Amniotic stem cell (primary cell): Measurements from ENCODE around the gene C1QTNF6.

ENCODE experiments used
- DNase-seq: peaks from one replicate; lab custom pipeline; 2025; lab: John Stamatoyannopoulos, UW

The C1QTNF6 gene

DNA sequence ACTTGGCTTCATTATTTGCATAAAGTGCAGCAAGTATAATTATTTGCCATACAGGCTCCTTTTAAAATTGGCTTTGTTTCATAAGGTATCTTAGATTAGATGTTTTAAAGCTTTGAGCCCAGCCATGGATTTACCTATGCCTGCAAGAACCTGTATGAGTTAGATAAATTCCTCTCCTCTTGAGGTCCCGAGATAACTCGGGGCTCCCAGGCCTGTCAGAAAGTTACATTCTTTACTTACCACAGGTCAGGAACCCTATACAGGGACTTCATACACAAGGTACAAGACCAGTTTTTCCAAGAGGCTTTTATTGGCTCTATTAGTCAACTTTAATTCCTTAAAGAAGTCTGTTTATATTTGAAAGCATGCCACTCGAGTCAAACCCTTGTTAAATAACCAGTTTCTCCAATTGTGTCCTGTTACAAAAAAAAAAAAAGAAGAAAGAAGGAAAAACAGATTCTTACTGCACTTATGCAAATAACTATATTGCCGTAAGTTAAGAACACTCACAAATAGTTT lies 2.3 kb upstream of the C1QTNF6 start:
- no peak for DNase-seq

DNA sequence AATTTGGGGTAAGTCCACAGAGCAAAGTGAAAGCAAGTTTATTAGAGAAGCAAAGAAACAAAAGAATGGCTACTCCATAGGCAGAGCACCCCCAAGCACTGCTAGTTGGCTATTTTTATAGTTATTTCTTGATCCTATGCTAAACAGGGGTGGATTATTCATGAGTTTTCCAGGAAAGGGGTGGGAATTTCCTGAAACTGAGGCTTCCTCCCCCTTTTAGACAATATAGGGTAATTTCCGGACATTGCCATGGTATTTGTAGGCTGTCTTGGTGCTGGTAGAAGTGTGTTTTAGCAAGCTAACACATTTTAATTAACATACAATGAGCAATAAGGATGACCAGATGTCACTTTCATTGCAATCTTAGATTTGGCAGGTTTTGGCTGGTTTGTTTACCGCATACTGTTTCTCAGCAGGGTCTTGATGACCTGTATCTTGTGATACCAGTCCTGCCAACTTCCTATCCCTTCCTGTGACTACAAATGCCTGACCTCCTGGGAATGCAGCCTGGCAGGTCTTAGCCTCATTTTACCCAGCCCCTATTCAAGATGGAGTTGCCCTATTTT lies 937 bp upstream of the C1QTNF6 start:
- DNase-seq = no peak

DNA sequence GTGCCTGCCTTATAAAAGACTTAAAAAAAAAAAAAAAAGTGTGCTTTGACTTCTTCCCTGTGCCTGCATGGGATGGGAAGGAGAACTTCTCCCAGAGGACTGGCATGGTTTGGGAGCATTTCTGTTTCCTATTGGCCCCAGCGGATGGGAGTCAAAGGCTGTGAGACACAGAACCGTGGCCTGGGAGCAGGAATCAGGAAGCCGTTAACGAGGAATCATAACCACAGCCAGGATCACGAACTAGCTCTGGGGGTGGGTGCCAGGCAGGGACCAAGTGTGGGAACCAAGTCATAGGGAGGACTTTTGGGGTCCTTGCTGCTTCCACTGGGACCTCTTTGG lies 526 bp downstream of the C1QTNF6 start:
- DNase-seq = no peak

DNA sequence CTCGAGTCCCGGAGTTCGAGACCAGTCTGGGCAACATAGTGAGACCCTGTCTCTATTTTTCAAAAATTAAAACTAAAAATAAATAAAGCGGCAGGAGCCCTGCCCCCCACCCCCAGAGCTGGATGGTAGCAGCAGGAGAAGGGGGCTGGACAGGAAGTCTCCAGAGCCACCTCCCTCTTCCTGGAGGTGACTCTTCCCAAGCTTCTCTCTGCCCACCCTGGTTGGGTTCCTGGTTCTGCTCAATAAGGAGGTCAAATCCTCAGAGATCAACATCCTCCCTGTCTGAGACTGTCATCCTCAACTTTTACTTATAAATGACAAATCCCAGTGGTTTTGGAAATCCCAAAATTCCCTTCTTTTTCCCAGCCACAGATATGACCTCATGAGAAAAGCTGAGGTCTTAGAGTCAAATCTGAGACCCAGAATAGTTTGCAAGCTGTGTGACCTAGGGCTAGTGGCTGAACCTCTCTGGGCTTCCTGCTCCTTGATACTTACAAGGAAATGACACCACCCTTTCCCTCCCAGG lies 987 bp downstream of the C1QTNF6 start:
- DNase-seq = no peak

DNA sequence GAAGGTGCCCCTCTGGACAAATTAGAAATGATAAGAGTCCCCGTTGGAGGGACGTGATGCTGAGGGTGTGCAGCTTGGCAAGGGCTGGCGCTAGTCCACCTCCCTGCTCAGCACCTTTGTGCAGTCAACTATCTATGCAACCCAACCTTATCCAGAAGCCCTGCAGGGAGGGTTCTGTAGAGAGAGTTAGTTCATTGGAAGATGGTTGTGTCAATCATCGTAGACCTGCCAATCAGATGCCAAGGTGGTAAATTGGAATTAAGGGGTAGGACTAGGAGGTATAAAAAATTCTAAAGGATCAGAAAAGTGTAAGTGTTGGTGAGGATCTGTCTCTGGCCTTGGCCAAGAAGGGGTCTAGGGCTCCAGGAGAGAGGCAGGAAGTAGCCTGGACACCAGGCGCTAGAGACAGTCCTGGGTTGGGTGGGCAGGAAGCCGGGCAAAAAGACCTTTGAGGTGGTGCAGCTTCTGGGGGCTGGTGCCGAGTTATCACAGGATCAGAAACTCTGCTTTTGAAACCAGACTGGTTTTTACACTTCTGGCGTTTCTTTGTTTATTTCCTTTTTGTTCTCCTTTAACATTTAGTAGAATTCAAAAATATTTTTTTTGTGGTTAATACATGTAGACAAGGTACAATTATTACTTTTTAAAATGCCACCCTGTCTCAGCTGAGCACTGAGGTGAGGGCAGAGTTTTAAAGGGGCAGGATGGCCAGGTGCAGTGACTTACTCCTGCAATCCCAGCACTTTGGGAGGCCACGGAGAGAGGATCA lies 1.6 kb downstream of the C1QTNF6 start:
- no peak for DNase-seq

DNA sequence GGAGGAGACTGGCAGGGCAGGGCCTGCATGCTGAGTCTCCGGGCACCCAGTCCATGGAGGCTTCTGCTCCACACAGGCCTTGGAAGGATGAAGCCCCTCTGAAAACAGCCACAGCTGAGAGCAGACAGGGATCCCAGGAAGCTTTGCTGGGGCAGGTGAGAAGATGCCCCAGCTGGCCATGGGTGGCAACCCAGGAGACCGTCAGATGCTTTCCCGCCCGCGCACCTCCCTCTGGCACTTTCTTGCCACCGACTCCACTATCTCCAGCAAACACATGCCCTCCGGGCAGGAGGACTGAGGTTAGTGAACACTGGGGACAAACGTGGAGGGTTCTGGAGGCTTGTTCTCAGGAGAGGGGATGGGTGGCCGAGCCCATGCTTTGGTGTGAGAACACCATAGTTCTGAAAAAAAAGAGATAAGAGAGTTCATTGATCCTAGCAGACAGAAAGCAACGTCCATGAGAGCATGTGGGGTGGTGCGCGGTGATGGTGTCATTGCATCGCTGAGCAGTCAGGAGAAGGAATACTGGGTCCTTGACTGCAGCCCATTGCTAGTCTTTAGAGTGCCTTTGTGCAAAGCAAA lies 2.3 kb downstream of the C1QTNF6 start:
- DNase-seq = no peak

DNA sequence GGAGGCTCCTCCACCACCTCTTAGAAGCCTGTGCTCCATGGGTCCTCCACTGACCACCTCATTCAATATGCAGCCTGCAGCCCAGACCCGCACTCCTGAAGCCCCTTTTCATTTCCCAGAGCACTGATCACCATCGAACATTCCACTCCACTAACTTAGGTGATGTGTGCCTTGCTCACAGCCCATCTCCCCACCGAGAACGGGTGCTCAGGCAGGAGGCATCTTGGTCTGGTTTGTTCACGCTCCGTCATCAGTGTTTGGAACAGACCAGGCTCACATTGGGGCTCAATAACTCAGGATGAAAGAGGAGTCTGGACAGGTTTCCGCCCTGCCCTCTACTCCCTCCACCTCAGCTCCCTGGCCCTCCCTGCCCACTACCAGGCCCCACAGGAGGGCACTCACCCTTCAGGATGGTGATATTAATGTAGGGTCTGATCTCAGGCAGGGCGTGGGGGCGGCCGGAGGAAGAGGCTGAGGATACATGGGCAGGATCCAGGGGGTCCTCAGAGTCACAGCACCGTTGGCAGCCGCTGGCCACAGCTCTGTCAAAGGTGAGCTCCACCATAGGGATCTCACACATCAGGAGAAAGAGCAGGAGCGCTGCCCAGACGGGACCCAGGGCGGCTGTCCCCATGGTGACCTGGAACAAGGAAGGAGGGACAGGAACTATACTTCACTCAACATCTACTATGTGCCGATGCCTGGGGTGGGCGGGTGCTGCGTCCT lies 3.1 kb downstream of the C1QTNF6 start:
- no peak for DNase-seq

DNA sequence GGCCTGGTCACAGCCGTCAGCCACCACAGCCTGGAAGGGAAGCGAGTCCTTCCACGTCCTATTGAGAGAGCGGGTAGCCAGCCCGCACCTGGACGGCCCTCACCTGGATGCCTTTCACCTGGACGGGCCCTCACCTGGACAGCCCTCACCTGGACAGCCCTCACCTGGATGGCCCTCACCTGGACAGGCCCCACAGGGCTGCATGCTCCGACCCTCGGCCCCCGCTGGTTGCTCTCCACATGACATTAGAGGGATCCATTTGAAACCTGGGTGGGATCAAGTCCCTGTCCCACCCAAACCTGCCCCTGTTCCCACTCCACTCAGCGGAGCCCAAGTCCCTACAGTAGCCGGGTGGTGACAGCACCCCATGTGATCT lies 3.7 kb downstream of the C1QTNF6 start:
- no peak for DNase-seq

DNA sequence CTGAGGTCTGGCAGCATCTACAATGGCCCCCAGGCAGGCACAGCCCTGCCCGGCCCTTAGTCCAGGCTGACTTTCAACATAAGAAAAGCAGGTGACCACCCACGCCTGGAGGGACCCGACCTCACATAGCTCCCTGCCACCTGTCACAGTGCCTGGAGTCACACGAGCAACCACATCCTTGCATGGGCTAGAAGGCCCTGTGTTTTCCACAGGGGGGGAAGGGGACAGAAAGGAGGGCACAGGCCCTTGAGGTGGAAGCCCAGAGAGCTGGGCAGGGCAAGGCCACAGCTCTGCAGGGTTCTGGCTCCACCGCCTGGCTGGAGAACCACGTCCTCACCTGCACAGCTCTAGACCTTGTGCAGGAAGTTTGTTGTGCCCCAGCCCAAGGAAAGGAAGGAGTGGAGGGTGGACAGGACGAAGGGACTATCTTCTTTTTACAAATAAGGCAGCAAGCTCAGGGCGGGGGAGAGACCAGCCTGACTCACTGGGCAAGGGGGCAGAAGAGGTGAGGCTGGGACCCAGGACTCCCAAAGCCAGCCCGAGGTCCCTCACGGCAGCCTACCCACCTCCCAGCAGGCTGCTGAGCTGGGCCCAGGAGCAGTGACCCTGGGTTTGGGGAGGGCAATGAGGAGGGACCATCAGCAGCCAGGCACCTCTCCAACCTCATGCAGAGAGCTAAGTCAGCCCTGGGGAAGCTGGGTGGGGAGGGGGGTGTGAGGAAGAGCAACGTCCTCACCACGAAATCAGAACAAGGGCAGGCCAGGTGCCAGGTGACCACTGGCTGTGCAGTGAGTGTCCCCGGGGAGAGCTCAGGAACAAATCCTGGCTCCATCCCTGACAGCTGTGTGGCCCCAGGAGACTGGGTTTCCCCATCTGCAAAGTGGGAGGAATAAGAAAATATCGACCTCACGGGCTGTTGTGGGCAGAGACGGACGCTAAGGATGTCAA lies 4.3 kb downstream of the C1QTNF6 start:
- no peak for DNase-seq

DNA sequence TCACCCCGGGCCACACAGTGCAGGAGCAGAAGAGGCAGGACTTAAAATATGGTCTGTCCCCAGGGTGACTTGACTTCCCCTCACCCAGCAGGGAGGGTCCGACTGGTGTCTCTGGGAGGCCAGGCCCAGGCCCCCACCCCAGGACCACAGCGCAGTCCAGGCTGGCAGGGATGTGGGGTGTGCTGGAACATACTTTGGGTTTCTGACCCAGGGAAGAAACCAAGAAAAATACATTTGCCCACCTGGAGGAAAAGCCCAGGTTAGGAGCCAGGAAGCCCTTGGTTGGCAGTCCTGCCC lies 5.2 kb downstream of the C1QTNF6 start:
- DNase-seq = no peak

DNA sequence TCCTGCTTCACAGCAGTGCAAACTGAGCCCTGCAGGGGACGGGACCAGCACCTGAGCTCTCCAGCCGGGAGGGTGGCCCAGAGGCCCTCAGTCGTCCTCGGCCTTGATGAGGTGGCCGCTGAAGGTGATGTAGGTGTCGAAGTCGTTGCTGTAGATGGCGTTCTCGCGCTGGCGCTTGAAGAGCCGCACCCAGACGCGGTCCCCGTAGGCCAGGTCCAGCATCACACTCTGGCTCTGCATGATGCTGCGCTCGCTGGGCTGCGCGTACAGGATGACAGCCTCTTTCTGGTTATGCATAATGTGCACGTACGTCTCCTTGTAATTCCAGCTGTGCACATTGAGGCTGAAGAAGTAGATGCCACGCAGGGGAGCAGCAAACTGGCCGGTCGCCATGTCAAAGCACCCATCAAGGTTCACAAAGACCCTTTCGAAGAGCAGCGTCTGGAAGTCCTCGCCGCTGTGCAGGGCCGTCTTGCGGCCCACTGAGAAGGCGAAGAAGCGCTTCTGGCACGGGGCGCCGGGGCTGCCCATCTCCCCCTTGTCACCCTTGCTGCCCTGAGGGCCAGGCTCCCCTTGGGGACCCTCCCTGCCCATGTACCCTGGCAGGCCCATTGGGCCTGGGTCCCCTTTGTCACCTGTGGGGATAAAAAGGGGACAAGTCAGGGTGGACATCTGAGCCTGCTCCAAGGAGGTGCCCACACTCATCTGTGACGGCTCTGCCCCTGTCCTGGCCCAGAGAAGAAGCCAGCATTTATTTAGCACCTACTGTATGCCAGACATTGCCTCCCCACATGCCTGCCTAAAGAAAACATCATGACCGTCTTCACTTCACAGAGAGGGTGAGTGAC lies 5.7 kb downstream of the C1QTNF6 start:
- no peak for DNase-seq

DNA sequence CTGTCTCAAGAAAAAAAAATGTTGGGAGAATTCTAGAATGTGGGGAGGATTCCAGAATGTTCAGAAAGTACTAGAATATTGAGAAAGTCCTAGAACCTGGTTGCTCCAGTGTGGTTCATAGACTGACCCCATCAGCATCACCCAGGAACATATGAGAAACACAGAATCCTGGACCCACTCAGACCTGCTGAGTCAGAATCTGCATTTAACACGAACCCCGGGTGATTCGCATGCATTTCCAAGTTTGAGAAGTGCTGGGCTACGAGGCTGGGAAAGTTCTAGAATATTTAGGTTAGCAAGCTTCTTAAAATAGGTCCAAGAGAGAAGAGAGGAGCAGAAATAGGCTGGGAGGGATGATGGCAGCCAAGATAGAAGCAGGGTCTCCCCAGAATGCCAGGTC lies 6.4 kb downstream of the C1QTNF6 start:
- no peak for DNase-seq

DNA sequence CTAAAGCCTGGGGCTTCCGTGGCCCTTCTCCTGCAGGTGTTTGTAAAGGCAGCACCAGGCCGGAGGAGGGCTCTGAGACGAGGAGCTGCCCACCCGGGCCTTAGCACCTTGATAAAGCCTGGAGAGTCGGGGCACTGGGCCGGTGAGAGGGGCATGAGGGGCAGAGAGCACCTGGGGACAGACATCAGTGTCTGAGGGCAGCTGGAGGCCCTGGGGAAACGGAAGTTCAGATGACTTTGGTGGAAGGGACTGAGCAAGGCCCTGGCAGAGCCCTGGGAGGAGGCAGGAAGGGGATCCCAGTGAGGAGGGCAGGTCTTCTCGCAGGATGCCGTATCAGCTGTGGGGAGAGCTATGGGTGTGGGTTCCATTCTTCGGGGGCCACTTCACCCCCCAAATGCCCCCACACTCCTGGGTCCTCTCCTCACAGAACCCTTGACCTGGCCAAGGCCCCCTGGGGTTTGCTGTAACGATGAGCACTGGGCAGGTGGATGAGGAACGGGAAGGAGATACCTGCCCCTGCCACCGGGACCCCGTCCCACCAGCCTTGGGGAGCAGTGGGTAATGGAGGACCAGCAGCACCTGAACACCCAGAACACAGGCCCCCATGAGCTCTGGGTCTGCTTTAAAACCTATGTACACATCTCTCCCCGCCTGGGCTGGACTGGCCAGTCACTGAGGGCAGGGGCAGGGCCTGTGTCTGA lies 7.4 kb downstream of the C1QTNF6 start:
- no peak for DNase-seq

DNA sequence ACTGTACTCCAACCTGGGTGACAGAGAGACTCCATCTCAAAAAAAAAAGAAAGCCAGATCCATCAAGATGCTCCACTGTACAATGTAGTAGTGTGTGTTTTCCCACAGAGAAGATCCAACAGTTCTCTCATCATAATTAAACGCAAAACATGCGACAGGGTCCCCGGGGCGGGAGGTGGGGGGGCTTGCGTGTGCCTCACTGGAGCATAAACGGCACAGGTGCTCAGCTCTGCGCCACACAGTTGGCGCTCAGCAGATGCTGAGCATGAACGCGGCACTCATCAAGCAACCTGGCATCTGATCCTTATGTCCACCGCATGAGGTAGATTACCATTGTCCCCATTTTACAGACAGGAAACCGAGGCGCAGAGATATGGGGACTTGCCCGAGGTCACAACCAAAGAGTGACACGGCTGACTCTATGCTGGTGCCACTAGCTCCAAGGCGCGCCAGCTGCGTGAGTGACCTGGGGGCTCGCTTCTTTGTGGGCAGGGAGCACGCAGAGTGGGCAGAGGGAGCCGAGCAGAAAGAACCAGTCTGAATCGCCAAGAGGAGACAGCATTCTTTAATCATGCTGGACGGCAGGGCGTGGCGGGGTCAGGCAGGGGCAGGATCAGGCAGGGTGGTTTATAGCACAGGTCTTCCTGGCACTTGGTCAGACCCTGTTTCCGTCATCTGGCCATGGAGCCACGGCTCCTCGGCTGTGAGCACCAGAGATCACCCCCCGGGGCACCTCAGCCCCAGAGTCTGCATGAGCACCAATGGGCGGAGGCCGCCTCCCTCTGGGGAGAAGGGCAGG lies 8.2 kb downstream of the C1QTNF6 start:
- DNase-seq = no peak

DNA sequence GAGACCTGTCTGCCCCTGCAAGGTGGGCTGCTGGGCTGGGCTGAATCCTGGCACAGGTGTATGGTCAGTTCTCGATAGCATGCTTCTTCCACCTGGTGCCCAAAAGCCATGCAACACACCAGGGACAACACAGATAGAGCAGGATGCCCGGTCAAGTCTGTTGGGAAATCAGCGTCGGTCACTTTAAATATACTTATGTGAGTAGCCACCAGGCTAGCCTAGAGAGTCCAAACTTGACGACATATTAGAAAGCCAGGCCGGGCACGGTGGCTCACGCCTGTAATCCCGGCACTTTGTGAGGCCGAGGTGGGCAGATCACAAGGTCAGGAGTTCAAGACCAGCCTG lies 8.9 kb downstream of the C1QTNF6 start:
- no peak for DNase-seq

DNA sequence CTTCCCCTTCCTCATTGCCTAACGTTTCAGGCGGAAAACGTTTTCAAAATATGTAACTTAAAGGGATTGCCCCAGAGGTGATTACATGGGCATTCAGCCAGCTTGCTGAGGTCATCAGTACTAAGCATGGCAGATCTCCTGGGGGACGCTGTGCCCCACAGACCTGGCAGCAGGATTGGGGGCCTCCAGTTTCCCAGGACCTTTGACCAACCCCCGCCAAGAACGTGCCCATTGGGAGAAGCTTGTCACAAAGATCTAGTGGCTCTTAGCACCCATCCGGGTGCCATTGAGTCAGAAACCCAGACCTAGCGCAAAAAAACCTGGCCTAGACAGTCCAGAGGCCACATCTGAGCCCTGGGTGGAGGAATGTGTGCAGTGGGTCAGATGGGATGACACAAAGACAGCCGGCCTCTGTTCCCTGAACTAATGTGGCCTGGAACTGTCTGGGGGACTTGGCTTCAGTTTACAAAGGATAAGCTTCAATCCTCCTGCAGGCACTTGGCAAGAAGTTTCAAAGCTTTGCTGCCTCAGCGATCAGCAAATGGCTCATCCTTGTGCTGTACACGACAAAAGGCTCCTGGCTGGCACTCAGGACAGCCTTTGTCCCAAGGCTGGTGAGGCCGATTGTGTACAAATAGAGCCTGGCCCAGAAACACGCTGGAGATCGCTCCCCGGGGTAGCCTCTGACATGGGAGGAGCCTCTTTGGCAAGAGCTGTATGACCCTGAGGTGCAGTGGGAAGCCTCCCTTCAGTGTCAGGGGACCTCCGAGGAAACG lies 9.5 kb downstream of the C1QTNF6 start:
- no peak for DNase-seq

DNA sequence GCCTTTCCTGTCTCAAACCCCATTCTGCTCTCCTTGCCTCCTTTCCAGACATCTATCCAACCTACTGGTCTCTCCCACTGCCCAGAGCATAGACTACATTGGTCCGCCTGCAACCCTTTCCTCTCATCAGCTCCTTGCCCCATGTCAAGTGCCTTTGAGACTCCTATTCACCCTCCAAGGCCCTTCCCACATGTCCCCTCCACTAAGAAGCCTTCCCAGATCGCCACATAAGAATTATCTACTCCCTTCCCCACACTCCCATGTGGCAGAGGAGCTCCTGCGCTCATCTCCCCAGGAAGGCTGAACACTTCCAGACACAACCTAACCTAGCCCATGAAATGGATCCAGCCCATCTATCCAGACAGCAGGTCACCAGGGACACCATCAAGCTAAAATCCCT lies 10.3 kb downstream of the C1QTNF6 start:
- no peak for DNase-seq

DNA sequence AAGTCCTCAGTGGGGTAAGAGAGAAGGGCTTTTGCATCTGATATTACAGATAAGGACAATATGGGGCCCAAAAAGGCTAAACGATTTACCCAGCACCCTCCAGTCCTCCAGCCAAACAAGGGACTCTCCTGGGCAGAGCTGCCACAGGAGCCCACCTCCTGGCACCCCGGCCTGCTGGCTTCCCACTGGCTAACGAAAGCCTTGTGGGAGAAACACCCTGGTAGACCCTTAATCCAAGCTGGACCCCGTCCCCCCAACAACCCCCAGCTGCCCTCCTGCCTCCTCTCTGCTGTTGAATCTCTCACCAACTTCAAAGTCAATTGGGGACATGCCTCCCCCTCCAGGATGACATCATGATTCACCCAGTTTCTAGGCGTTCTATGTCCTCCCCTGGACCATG lies 10.8 kb downstream of the C1QTNF6 start:
- DNase-seq = no peak
